ENCODE results near the gene MBNL2.

DNA sequence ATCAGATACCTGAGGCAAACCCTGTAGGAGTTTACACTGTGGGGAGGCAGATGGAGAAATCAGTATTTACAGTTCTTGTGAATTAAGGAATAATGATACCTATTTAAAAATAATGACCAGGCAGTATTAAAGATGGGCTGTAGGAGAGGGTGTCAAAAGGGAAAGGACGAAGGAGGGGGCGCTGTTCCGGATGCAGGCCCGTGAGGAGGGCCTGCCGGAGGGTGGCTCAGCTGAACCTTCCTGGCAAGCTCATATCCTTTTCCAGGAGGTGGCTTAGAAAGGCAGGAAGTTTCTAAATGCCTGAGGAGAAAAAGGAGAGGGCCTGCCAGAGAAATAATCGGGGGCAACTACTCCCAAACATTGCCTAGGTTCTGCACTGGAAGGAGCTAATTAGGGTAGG lies 46.6 kb downstream of the MBNL2 start:
- TF ChIP-seq, protein P1, sequence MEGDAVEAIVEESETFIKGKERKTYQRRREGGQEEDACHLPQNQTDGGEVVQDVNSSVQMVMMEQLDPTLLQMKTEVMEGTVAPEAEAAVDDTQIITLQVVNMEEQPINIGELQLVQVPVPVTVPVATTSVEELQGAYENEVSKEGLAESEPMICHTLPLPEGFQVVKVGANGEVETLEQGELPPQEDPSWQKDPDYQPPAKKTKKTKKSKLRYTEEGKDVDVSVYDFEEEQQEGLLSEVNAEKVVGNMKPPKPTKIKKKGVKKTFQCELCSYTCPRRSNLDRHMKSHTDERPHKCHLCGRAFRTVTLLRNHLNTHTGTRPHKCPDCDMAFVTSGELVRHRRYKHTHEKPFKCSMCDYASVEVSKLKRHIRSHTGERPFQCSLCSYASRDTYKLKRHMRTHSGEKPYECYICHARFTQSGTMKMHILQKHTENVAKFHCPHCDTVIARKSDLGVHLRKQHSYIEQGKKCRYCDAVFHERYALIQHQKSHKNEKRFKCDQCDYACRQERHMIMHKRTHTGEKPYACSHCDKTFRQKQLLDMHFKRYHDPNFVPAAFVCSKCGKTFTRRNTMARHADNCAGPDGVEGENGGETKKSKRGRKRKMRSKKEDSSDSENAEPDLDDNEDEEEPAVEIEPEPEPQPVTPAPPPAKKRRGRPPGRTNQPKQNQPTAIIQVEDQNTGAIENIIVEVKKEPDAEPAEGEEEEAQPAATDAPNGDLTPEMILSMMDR (IDR thresholded peaks at IDR 0.05; ENCODE audit: low read depth, low read length, poor library complexity, severe bottlenecking) = no peak
- TF ChIP-seq EZH2phosphoT487 (IDR thresholded peaks at IDR 0.05; ENCODE audit: borderline replicate concordance, low read length) = no peak

All from DOHH2 (cell line).